ENCODE measurements around the gene PTGDR.

Gene PTGDR

DNA sequence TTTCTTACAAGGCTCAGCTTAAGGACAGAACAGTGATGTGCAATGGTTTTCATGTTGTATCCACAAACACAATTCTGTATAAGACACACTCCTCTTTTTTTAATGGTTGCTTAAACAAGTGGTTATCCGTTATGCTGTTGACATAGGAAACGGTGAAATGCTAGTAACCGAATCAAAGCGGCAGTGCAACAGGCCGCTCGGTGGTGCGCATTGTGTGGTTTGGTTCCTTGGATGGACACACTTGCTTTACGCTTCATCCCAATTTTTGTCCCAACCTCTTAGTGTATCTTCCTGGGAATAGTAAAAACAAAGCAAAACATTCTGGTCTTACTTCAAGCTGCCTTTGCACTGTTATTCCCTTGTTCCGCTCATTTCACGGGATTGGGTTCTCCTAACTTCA is 46.0 kb downstream of the PTGDR start:
- DNase-seq = no peak

DNA sequence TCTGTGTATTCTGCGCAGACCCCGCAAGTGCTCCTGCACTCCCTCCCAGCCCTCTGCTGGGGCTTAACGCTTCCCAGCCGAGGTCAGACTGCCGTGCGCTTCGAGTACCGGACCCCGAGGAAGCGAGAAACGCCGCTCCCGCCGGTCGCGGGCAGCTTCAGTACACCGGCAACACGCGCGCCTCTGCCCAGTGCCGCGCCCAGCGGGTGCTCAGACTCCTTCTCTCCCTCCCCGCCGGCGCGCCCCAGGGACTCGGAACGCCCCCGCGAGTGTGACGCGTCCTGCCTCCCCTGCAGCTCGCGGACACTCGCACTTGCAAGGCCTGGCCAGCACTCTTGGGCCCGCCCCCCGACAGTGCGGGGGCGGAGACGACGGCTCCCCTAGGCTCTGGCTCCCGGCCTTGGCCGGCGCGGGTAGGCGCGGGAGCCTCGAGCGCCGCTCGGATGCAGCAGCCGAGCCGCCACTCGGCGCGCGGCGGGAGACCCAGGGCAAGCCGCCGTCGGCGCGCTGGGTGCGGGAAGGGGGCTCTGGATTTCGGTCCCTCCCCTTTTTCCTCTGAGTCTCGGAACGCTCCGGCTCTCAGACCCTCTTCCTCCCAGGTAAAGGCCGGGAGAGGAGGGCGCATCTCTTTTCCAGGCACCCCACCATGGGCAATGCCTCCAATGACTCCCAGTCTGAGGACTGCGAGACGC is 46.6 kb downstream of the PTGDR start, which contains the start of gene PTGER2:
TSS of gene PTGER2 (plus strand) at position 410 of the 692 bp plus-strand sequence. CDS start at position 647, 237 bp downstream.
- DNase-seq = peak; percentile 86

DNA sequence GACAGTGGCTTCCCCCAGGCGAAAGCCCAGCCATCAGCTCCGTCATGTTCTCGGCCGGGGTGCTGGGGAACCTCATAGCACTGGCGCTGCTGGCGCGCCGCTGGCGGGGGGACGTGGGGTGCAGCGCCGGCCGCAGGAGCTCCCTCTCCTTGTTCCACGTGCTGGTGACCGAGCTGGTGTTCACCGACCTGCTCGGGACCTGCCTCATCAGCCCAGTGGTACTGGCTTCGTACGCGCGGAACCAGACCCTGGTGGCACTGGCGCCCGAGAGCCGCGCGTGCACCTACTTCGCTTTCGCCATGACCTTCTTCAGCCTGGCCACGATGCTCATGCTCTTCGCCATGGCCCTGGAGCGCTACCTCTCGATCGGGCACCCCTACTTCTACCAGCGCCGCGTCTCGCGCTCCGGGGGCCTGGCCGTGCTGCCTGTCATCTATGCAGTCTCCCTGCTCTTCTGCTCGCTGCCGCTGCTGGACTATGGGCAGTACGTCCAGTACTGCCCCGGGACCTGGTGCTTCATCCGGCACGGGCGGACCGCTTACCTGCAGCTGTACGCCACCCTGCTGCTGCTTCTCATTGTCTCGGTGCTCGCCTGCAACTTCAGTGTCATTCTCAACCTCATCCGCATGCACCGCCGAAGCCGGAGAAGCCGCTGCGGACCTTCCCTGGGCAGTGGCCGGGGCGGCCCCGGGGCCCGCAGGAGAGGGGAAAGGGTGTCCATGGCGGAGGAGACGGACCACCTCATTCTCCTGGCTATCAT is 47.3 kb downstream of the PTGDR start:
- DNase-seq = peak; percentile 27

DNA sequence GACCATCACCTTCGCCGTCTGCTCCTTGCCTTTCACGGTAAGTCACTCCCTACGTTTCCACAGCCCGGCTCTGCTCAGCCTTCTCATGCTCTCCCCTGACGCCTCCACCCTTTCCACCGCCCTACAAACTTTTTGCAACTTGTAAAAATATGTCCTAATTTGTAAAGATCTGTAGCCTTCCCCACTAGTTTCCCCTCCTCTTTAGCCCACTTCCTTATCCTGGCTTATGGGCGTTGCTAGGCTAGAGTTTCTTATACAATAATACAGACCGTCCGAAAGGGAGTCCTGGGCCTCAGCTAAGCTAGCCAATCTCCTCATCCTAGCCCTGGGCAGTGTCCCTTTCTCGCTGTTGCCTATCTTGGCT is 47.8 kb downstream of the PTGDR start:
- DNase-seq = peak; percentile 49

DNA sequence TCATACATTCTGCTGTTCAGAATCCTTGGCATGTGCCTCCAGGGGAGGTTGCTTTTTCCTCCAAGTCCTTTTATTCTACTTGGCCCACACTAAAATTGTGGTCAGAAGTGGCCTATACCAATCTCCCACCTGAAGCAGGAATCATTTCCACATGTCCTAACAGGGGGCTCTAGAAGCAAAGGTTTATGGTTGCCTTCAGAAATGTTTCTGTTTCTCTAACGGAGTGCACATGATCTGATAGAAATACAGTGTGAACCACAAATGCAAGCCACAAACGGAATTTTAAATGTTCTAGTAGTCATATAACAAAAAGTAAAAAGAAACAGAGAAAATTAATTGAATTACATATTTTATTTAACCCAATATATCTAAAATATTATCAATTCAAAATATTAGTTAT is 50.6 kb downstream of the PTGDR start:
- peak; percentile 34 for DNase-seq

DNA sequence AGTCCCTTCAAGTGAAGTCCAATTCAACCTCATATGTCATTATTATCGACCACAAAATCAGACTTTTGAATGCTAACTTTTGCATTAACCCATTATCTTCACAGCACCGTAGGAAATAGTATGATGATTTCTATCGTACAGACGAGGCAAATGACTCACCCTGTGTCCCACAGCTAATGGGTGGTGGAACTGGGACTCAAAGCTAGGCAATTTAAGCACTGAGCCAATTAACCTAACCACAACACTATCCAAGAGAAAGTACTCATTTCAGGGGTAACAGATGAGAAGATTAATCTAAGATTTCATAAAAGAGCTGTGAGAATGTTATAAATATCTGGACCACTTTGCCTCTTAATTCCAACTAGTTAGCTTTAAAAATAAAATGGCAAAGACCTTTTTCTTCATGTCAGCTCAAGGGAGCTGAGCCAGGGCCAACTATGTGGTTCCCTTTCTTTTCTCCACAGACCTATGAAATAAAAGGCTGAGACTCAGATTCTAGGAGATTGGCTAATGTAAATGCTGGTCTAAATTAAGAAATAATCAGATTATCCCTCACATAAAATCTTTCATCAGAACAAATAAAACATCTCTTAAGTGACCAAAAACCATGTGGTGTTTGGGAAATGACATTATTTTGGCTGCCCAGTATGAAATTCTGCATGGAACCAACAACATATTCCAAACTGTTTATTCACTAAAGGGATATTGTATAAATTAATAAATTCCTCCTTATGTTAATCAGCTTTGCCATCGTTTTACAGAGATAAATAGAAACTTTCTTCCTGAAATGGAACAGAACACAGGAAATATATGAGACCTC is 51.5 kb downstream of the PTGDR start:
- DNase-seq = peak; percentile 29

DNA sequence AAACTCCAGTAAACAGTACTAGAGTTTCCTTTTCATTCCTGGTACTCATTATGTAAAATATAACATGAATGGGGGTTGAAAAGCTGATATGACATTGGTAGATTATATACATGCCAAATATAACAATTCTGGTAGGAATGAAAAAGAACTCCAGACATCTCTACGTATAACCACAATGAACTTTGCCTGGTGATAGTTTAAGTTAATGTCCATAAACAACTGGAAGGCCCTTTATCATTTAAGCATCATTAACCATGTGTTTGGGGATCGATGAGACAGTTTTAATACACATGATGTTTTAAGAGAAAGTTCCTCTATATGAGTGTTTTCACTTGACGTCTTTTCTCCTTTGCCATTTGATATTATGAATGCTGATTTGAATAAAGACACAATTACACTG is 52.4 kb downstream of the PTGDR start:
- no peak for DNase-seq

DNA sequence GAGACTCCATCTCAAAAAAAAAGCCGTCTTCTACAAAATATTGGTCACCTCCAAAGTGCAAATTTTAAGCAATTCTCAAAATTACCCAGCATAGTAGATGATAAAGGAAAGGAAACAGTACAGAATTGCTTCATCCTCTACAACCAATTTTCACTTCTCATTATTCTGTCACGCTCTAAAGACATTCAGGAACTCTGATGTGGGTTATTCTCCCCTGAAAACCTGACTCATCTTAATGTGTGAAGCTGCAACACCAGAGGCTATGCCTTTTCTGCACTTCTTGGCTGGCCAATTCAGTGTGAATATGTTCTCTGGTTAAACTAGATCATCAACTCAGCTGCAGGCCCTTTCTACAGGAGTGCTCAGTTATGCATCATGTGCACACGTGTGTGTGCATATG is 57.6 kb downstream of the PTGDR start:
- DNase-seq = peak; percentile 46

DNA sequence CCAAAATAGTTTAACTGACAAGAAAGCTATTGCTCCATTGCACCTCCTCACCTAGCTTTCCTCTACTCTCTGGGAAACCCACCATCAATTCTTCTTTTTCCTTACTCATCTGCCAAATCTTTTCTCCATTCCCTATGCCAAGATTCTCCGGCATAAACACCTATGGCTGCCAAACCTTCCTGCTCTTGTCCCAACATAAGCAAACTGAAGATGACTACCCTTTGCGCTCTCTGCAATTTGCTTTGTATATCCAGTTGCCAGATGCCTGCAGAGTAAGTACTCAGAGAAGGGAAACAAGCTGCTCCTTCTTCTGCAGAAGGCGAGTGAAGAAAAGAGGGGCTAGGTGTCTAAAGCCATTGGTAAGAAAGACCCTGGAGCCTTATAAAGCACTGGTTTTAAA is 58.1 kb downstream of the PTGDR start:
- no peak for DNase-seq
